ENCODE data around the gene PTPRM.

PTPRM gene

GRCh38 chr18:8261651-8262091 lies 694.6 kb downstream of the PTPRM start:
- no peak for DNase-seq

DNA sequence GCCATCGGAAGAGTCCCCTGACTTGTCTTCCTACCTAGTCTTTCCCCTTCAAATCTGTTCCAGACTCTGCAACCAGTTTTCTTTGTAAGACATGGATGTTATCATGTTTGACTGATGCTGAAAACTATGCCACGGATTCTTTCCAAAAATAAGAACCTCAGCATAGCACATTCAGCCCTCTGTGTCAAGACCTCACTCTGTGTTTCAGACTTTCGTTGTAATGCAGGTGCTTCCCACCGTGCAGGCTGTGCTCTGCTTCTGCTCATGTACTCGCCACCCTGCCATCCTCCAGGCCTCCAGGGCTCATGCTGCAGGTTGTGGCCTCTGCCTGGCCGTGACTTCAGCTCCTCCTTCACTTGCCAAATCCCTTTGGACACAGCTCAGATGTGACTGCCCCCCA lies 695.1 kb downstream of the PTPRM start:
- no peak for DNase-seq

DNA sequence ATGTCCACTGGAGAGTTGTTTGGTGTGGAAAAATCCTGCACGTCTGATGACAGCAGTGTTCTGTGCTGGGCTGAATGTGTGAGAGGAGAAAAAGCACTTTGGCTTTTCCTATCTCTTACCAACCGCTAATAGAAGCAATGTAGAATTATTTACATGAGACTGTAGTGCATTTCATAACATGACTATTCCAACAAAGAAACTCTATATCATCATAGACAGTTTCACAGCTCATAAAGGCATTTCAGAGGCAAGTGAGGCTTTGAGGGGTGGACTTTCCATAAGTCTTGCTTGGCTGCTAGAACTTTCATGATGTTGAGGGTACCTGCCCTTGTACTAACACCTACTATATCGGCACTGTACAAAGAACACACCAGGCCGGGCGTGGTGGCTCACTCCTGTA lies 697.0 kb downstream of the PTPRM start:
- no peak for DNase-seq

- no peak for DNase-seq
These were observed 697.8 kb downstream of the PTPRM start for GRCh38 chr18:8264861-8265411.

DNA sequence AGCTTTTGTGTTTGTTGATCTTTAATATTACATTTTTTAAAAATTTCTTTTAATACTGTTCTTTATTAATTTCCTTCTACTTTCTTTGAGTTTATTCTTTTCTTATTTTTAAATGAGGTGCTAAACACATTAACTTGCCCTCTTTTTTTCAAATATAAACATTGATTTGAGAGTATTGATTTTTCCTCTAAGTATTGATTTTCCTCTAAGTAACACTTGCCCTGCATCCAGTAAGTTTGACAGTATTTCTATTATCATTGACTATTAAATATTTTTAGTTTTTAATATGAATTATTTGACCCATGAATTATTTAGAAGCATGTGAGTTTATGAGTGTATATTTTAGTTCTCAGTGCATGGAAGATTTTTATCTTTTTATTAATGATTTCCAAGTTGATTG lies 705.1 kb downstream of the PTPRM start:
- DNase-seq: no peak

- no peak for DNase-seq
These were observed 707.3 kb downstream of the PTPRM start for GRCh38 chr18:8274370-8274769.

DNA sequence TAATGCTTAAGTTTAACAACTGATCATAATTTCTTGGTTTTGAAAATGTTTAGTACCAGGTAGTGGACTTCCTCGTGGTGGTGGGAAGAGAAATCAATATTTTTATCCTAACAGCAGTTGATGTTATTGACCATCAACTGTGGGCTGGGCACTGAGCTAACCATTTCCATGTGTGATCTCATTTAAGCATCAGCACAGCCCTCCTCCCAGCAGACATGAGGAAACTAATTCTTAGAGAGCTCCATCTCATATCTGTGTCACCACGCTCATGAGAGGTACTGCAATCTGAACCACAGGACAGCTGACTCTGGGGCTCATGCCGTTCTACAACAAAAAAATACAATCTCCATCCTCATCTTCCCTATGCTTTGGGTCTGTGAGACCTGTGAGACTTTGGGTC lies 709.3 kb downstream of the PTPRM start:
- DNase-seq: no peak

DNA sequence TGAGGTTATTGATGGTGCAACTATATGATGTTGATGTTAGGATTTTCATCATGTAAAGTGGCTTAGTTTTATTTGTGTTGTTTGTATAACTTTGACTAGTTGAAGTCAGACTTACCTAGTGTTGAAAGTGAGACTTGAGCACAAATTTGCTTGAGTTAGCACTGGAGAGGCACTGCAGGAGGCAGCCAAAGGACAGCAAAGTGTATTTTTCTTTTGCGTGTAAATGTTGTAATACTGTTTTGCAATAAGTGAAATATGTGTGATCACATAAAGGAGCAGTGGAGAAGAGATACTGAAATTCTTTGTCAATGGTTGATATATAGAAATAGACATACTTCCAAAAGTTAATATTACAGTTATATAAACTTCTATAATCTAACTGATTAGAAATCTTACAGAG lies 710.2 kb downstream of the PTPRM start:
- DNase-seq: no peak

- DNase-seq: no peak
These were observed 712.2 kb downstream of the PTPRM start for GRCh38 chr18:8279346-8279745.

GRCh38 chr18:8279781-8280330 lies 712.7 kb downstream of the PTPRM start:
- no peak for DNase-seq

DNA sequence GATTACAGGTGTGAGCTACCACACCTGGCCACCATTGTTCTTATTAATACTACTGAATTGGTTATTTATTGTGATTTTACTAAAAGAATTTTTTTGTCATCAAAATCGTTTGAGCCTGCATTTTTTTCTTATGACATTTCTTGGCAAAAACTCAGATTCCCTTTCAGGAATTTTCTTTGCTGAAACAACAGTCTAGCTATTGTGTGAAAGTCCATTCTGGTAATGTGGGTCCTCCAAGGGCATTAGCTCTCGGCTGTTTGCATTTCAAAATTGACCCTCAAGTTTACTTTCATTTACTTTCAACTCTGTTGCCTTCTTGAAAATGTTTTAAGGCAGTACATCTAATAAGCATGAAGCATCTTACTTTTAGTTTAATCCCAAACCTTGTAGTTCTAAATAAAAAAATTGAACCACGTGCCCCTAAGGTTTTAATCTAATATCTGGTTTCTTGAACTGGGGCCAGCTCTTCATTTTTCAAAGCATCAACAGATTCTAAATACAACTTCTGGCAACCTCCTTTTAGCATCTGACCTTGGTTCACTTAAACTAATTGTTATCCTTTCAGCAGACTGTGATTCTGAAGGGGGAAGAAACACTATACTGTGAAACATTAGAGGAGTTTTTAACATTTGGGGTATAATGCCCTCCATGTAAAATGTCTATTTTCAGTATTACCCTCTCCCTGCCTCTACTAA lies 716.9 kb downstream of the PTPRM start:
- no peak for DNase-seq

DNA sequence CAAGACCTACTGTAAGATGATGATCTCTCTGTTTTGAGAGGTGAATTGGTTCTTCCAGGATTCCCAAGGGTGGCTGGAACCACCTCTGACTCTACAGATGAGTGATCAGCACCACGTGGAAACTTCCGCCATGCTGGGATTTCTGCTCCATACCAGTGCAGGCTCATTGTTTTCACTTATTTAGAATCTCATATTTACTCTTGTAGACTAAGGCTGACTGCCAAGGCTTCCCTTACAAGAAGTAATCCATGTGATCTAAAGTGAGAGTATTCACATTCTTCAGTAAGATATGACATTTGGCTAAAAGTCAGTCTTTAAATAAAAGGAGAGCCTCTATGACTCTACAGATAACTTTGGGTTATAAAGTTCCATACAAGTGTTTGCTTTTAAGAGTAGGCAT lies 719.2 kb downstream of the PTPRM start:
- no peak for DNase-seq

GRCh38 chr18:8287196-8287885 lies 720.2 kb downstream of the PTPRM start:
- no peak for DNase-seq

DNA sequence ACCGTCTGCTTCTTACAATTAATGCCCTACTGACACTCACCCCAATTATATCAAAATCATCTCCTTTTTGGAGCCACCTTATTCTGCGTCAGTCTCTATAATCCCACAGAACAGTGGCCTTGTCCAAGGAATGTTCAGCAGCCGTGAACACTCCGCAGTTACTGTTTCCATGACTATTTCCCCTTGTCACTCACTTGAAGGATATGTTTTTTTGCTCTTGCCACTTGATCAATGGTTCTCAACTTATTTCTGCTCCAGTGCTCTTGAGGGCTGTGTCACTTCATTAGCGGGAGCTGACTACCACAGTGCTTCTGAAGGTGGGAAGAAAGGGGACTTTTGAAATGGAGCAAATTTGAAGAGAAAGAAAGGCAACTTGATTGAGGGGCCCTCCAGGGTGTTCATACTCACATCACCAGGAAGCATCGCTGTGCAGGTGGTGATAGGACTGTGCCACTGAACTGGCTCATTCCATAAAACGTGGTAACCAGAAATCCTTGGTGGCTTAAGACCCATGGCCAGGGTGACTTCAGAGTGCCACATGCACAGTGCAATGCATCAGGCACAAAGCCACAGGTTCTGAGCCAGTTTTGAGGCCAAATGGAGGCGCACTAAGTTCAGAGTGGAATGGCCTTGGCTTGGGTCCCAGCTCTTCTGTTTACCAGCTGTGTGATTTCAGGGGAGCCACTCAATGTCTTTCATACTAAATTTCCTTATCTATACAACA lies 721.5 kb downstream of the PTPRM start:
- no peak for DNase-seq

DNA sequence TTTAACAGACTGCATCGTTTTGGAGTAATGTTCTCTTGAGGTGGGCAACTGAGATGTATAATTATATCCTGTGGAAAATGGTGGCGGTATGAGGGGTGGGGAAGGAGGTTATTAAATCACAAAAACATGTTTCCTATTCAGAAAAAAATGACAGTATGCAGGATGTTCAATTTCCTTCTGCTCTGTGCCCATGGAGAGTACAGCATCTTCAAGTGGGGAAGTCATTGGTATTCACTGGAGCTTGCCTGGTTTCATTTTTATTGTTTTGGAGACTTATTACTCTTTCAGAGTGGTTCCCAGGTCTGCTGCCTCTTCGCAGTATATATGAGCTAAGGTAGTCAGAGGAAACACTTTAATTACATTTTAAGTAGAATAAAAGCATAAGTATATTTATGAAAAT lies 723.3 kb downstream of the PTPRM start:
- no peak for DNase-seq

DNA sequence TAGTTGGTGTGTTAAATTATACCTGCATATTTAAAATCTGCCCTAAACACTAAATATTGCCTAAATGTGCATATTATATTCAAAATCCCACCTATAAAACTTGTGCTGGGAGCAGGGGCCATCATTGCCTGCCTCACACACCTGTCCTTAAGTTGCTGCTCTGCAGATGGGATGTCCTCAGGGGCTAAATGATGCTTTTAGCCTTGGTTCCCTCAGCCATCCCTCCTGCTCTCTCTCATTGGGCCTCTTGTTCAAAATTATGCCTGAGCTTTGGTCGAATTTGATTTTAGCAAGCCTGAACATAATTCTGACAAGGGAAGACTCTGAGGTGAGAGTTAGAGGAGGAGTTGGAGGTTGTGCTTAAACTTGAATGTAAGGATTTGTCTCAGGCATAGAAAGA lies 723.8 kb downstream of the PTPRM start:
- no peak for DNase-seq

GRCh38 chr18:8293184-8293583 lies 726.1 kb downstream of the PTPRM start:
- DNase-seq: no peak

GRCh38 chr18:8296886-8297616 lies 729.9 kb downstream of the PTPRM start:
- no peak for DNase-seq

- no peak for DNase-seq
These were observed 731.1 kb downstream of the PTPRM start for GRCh38 chr18:8298186-8298585.

DNA sequence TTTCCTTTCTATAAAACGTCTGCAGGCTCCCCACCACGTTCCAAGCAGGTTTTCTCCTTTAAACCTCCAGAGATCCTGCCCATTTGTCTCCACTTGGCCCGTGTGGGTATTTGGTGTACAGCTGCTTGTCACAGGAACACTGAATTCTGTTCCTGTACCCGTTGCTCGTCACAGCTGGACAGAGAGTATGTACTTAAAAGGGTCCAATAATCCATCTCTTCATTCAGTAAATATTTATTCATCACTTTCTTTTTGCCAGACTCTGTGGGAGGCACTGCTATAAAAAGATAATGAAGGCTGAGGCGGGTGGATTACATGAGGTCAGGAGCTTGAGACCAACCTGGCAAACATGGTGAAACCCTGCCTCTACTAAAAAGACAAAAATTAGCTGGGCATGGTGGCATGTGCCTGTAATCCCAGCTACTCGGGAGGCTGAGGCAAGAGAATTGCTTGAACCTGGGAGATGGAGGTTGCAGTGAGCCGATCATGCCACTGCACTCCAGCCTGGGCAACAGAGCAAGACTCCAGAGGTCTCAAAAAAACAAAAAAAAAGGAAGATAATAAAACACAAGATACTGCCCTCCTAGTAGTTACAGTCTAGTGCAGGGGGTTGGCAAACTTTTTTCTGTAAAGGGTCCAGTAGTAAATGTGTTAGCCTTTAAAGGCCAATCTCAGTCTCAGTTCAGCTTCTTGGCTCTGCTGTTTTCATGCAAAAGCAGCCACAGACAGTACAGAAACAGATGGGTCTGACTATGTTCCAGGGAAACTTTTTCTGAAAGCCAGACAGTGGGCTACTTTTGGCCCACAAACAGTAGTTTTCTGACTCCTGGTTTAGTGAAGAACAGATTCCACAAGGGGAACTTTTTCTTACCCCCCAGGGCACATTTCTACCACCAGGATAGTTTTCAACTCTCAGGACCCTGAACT lies 732.2 kb downstream of the PTPRM start:
- no peak for DNase-seq

DNA sequence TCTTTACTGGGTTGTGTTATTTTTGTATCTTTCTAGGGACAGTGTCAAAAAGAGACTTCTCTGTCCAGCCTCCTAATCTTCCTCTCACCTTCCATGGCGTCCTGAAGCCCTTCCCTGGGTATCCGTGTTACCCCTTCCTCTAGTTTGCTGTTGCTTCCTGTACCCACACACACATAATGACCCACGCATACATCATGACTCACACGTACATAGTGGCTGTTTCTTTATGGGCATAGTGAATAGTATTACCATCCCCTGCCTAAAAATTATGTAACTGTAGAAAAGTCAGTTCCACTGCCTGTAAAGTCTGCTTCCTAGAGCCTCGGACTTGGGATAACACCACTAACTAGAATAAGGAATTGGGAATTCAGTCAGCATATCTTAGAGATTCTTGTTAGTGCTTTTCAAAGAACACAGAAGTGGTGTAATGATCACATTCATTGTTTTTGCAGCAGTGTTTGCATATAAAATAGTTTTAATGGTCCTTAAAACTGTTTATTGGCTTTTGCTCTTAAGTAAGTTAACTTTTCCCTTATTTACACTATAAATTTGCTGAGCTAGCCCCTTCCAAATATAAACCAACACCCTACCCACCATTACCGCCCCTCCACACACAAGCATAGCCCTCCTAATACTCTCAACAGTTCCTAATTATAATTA lies 733.8 kb downstream of the PTPRM start:
- DNase-seq: no peak

Data from activated CD4-positive, CD25-positive, alpha-beta regulatory T cell treated with anti-CD3 and anti-CD28 coated beads, Interleukin-2, amount 50 U/mL, for 72 hours (primary cell).